Tibial nerve (tissue), 4 donors: ENCODE data around the gene LBP.

Experiments used
- EP300 ChIP-seq, 2 donors: sonication (generic); formaldehyde crosslinking; IDR thresholded peaks; one replicate each; pipeline ENCODE4 v1.6.1; 2017; ENCODE audit warnings: antibody characterized with exemption in 2 of 2, mild to moderate bottlenecking in 1 of 2
- POLR2A ChIP-seq, 2 donors: fragments of 450-650 bp; IDR thresholded peaks; one replicate each; pipeline ENCODE4 v1.6.1; 2017; ENCODE audit warnings: antibody characterized with exemption in 2 of 2, mild to moderate bottlenecking in 2 of 2, moderate library complexity in 2 of 2
- TF ChIP-seq, protein P1 (sequence below), 5 experiments: fragments of 200-600 bp in 3 of 5; fragments of 450-650 bp in 2 of 5; sonication (generic) in 3 of 5; IDR thresholded peaks; one replicate each; pipeline ENCODE4 v1.5.1; 2016 to 2019; ENCODE audit warnings: antibody characterized with exemption in 5 of 5, mild to moderate bottlenecking in 3 of 5, moderate library complexity in 2 of 5

- TF ChIP-seq POLR2A (IDR thresholded peaks at IDR 0.05) (no peak), EP300 (IDR thresholded peaks at IDR 0.05) (no peak)
- TF ChIP-seq, protein P1, sequence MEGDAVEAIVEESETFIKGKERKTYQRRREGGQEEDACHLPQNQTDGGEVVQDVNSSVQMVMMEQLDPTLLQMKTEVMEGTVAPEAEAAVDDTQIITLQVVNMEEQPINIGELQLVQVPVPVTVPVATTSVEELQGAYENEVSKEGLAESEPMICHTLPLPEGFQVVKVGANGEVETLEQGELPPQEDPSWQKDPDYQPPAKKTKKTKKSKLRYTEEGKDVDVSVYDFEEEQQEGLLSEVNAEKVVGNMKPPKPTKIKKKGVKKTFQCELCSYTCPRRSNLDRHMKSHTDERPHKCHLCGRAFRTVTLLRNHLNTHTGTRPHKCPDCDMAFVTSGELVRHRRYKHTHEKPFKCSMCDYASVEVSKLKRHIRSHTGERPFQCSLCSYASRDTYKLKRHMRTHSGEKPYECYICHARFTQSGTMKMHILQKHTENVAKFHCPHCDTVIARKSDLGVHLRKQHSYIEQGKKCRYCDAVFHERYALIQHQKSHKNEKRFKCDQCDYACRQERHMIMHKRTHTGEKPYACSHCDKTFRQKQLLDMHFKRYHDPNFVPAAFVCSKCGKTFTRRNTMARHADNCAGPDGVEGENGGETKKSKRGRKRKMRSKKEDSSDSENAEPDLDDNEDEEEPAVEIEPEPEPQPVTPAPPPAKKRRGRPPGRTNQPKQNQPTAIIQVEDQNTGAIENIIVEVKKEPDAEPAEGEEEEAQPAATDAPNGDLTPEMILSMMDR (IDR thresholded peaks at IDR 0.05): no peak
Observed at GRCh38 chr20:38386851-38387250, 40.6 kb downstream of the LBP start.
